Mucosa of descending colon (tissue), 3 donors: ENCODE measurements around the gene BSDC1. TPM values are rescaled to one million over a fixed set of nuclear protein-coding genes. Genes with fewer than 3 reads are reported as not detected.

Source experiments
- ATAC-seq: fragments of 200-7000 bp; cut with Tn5 transposase; one replicate; pipeline ENCODE4 v1.9.1; 2020; ENCODE audit warnings: mild to moderate bottlenecking, moderate library complexity
- DNase-seq, 3 donors: peaks; one replicate each; pipeline ENCODE4 v3.0.0-alpha.2; 2020
- H3K36me3 ChIP-seq: fragments of 200-600 bp; one replicate; pipeline ENCODE4 v1.8.0; 2021; ENCODE audit warnings: low read depth, mild to moderate bottlenecking
- H3K4me1 ChIP-seq: fragments of 200-600 bp; one replicate; pipeline ENCODE4 v1.8.0; 2021; ENCODE audit warnings: low read depth, mild to moderate bottlenecking
- H3K4me3 ChIP-seq: fragments of 200-600 bp; one replicate; pipeline ENCODE4 v1.8.0; 2021; ENCODE audit warnings: mild to moderate bottlenecking
- H3K9me3 ChIP-seq: fragments of 200-600 bp; one replicate; pipeline ENCODE4 v1.8.0; 2021; ENCODE audit warnings: mild to moderate bottlenecking
- CTCF ChIP-seq: fragments of 200-600 bp; IDR thresholded peaks from one replicate; pipeline ENCODE4 v1.8.0; 2022; ENCODE audit warnings: antibody characterized with exemption, mild to moderate bottlenecking
- intact Hi-C, 2 donors: fragments of 100-400 bp; cut with DNase I in 1 of 2; cut with micrococcal nuclease in 1 of 2; formaldehyde crosslinking; loops; one replicate each; pipeline versions ENCODE4 v1.11.0 to v1.11.1; 2022; cut with DNase I, micrococcal nuclease
- total RNA-seq, 3 donors: library from RNA; stranded (reverse); fragmentation: NEBNext Ultra II Directional in 2 of 3; extraction: Animal tissue kit (Norgen Biotek cat#: 25700) in 2 of 3; gene quantifications; one replicate each; pipeline versions ENCODE4 v1.2.1 to v1.2.4, GENCODE V29; 2021 to 2023
- donor health status: DM: no; HTN: no; CAD: no; lungs with moderate emphysema.
- donor health status: DM: no; HTN: no; CAD: no.
- donor health status: DM: no; HTN: yes; CAD: no.

BSDC1 gene
- total RNA-seq, 3 donors from 2014 or later = 72.1 to 89.9 (median 73.1) TPM

- peaks cover 30% of the 10 kb centered on the region for H3K4me1 ChIP-seq
- TF ChIP-seq CTCF = no peak
These were observed 60.8 kb downstream of the BSDC1 start for GRCh38 chr1:32333251-32333963.

GRCh38 chr1:32332290-32333079, 61.8 kb downstream of the BSDC1 start:
- ATAC-seq (no peak), DNase-seq (peak in 2 of 3 donors; percentile 36 to 60)
- no peaks in the 10 kb centered on the region for H3K36me3 ChIP-seq
- intact Hi-C loops = no loop called here
- H3K4me3 ChIP-seq = no peak overlapping the region
- no peak for TF ChIP-seq CTCF
- peaks cover 25% of the 10 kb centered on the region for H3K4me1 ChIP-seq
- no peaks in the 10 kb centered on the region for H3K9me3 ChIP-seq

More at GRCh38 chr1:32333251-32333963, 60.8 kb downstream of the BSDC1 start:
- intact Hi-C loops = no loop called here
- Histone ChIP-seq H3K9me3 (no peaks in the 10 kb centered on the region), H3K36me3 (no peaks in the 10 kb centered on the region), H3K4me3 (no peak overlapping the region)
- ATAC-seq = no peak
- DNase-seq = no peak

GRCh38 chr1:32331549-32331948, 62.7 kb downstream of the BSDC1 start:
- H3K4me1 ChIP-seq = peaks cover 23% of the 10 kb centered on the region
- no peak overlapping the region for H3K4me3 ChIP-seq
- intact Hi-C loops = no loop called here
- DNase-seq = peak in 1 of 3 donors; percentile 29
- no peaks in the 10 kb centered on the region for H3K36me3 ChIP-seq
- no peak for ATAC-seq
- no peak for TF ChIP-seq CTCF
- no peaks in the 10 kb centered on the region for H3K9me3 ChIP-seq

- no peak for ATAC-seq
These were observed 63.6 kb downstream of the BSDC1 start for GRCh38 chr1:32330558-32331151.

More at GRCh38 chr1:32330558-32331151, 63.6 kb downstream of the BSDC1 start:
- no peaks in the 10 kb centered on the region for H3K36me3 ChIP-seq
- intact Hi-C loops = no loop called here
- H3K9me3 ChIP-seq = no peaks in the 10 kb centered on the region
- DNase-seq = peak in 1 of 3 donors; percentile 35
- peaks cover 21% of the 10 kb centered on the region for H3K4me1 ChIP-seq
- no peak for TF ChIP-seq CTCF
- no peak overlapping the region for H3K4me3 ChIP-seq
